Measurements from ENCODE around the gene CAV2.
"Not testable (repeated sequence)": the region's sequence is repeated elsewhere in the genome, so short reads cannot be mapped to it uniquely, and the experiment has no call there.

CAV2 gene

DNA sequence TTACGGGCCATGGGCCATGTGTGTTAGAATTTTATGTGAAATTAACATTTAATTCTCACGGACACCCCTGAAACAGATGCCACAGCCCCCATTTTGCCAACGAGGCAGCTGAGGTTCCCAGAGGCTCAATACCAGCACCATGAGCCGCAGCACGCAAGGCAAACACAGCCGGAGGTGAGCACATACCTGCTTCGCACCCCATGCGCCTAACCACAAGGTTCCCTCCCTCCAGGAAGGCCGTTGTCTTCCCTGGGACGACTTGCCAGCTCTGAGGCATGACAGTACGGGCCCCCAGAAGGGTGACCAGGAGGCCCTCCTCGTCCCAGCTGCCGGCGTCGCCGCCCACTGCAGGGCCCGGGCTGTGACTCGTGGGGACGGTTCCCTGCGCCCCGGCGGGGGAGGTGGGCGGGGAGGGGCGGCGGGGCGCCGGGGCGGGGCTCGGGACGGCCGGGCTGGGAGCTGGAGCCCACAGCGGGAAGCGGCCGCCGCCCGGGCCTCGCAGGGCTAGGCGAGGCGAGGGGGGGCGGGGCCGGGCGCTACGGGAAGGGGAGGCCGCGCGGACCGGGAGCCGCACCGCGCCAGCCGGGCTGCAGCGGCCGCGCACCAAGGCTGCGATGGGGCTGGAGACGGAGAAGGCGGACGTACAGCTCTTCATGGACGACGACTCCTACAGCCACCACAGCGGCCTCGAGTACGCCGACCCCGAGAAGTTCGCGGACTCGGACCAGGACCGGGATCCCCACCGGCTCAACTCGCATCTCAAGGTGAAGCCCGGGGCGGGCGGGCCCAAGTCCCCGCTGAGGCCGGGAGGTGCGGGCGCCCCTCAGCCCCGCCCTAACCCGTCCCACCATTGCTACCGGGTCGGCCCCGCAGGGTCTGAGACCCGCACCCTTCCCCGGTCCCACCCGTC is at the start of gene CAV2:
Gene CAV2, plus strand, starts transcription at position 571 of the 910 bp plus-strand sequence. Its CDS starts 44 bp downstream, at position 615.
- no peak for DNase-seq

GRCh38 chr7:116449950-116450349 is 49.6 kb upstream of the CAV2 start:
- DNase-seq, result no peak

DNA sequence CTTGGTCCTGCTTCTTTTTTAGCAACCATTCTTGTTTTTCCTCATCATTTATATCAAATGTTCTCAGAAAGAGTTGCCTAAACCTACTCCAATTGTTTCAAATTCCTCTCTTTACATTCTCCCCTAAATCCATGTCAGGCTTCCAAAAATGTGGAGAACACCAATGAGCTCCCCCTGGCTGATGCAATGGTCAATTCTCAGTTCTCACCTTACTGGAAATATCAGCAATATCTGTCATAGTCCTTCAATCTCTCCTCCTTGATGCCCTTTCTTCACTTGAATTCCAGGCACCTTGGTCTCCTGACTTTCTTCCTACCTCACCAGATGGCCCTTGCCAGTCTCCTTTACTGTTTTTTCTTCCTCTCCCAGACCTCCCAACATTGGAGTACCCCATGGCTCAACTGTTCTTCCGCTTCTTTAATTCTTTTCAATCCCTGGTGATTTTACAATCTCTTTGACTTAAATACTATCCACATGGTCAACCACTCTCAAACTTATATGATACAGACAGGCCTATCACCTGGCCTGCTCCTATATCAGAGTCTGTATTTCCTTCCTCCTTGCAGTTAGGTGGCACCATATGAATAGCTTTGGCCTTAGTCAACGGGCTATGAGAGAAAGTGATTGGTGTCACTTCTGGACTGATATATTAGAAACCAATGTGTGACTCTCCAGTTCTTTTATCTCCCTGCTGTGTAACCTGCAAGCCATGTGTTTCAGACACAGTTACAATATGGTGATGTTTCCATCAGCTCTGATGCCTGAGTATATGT is 47.4 kb upstream of the CAV2 start:
- DNase-seq, result no peak

GRCh38 chr7:116454377-116454776 is 45.2 kb upstream of the CAV2 start:
- no peak for DNase-seq

DNA sequence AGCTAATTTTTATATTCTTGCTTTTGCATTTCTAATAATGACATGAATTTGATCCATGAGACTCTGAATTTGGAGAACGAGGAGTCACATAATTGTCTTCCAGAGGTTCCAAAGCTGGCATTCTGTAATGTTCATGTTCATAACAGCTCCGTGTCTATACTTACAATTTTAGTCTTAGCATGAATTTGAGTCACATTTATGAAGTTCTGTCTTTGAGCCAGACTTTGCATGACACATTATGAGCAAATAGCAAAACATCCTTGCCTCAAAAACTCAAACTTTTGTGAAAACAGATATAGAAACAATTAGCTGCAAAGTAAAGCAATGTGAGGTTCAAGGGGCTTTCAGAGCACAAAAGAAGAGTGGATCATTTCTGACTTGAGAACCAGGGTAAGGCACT is 44.5 kb upstream of the CAV2 start:
- DNase-seq, result no peak

GRCh38 chr7:116455499-116455898 is 44.0 kb upstream of the CAV2 start:
- DNase-seq, result no peak

GRCh38 chr7:116461500-116461899 is 38.0 kb upstream of the CAV2 start:
- no peak for DNase-seq

DNA sequence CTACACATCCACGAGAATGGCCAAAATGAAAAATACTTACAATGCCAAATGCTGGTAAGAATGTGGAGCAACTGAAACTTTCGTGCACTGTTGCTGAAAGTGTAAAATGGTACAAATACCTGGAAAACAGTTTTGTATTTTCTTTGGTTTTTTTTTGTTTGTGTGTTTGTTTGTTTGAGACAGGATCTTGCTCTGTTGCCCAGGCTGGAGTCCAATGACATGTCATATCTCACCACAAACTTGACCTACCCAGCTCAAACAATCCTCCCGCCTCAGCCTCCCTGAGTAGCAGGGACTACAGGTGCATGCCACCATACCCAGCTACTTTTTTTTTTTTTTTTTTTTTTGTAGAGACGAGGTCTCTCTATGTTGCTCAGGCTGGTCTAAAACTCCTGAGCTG is 35.6 kb upstream of the CAV2 start:
- no peak for DNase-seq

DNA sequence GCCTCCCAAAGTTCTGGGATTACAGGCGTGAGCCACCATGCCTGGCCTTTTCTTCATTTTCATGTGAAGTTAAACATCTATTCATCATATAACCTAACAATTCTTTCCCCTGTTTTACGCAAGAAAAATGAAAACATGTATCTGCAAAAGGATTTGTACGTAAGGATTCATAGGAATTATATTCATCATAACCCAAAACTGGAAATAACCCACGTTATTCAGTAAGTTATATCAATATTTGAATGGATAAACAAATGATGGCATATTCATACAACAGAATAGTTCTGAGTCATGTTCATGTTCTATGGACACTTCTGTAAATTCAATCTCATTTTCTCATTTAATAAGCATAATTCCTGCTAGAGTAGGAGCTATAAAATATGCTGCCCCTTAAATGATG is 35.2 kb upstream of the CAV2 start:
- DNase-seq, result no peak

- no peak for DNase-seq
Measured at GRCh38 chr7:116465125-116465524, 34.4 kb upstream of the CAV2 start.

GRCh38 chr7:116468534-116468933 is 31.0 kb upstream of the CAV2 start:
- no peak for DNase-seq

- DNase-seq, result no peak
Measured at GRCh38 chr7:116477625-116478024, 21.9 kb upstream of the CAV2 start.

GRCh38 chr7:116478834-116479233 is 20.7 kb upstream of the CAV2 start:
- DNase-seq, result no peak

- DNase-seq, result no peak
Measured at GRCh38 chr7:116483271-116483942, 16.1 kb upstream of the CAV2 start.

GRCh38 chr7:116484389-116484788 is 15.1 kb upstream of the CAV2 start:
- not testable (repeated sequence) for DNase-seq

GRCh38 chr7:116487907-116488521 is 11.5 kb upstream of the CAV2 start:
- DNase-seq, result no peak

- no peak for DNase-seq
Measured at GRCh38 chr7:116490351-116490750, 9.2 kb upstream of the CAV2 start.

- DNase-seq, result no peak
Measured at GRCh38 chr7:116491887-116492653, 7.5 kb upstream of the CAV2 start.

DNA sequence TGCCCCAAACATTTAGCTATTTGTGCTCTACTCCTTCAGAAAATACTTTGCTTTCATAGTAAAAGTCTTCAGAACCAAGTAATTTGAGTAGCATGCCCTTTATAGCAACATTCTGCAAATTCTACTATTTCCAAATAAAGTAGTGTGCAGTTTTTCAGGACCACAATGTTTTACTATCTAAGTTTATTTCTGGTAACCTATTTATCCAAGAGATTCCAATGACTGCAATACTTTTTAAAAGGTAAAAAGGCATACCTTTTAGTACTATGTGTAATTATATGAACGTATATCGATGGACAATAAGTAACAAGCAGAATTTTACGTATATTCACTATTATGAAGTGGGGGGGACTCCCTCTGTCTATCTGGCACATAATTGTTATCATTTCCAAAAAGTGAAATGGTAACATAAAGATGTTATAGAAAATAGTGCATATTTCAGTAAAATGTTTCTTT is 6.9 kb upstream of the CAV2 start:
- no peak for DNase-seq

DNA sequence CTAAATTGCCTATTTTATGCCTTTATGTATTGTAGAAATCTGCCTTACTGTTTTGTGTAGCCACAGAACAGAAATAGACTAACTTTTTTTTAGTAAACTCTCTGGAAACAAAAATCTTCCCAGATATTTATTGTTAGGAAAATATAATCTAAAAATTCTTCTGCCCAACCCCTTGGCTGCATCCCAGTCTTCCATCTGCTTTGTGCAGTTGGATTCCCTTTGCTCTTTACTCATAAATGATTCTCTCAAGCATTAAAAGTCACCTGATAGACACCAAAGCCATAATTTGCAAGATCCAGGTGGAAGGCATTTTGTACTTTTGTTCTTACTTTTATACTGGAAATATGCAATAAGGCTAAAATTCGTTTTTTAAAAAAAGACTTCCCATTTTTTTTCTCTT is 6.1 kb upstream of the CAV2 start:
- no peak for DNase-seq

- no peak for DNase-seq
Measured at GRCh38 chr7:116494472-116494871, 5.1 kb upstream of the CAV2 start.

GRCh38 chr7:116495736-116496135 is 3.8 kb upstream of the CAV2 start:
- DNase-seq, result no peak

Measured in GDM1 (cell line).